Measurements from ENCODE around the gene DNAH12. TPM values are rescaled to one million over a fixed set of nuclear protein-coding genes. Genes with fewer than 3 reads are reported as not detected.
"Not testable (repeated sequence)": the region's sequence is repeated elsewhere in the genome, so short reads cannot be mapped to it uniquely, and the experiment has no call there.

The DNAH12 gene
- total RNA-seq, 1 experiment from 2014 or later = not detected

GRCh38 chr3:57497904-57498303 is 46.2 kb downstream of the DNAH12 start:
- no peak for DNase-seq (ENCODE audit: low read depth in 1 of 2, low spot score in 2 of 2)
- Histone ChIP-seq H3K27me3 (replicated peaks) (no peaks in the 10 kb centered on the region), H3K9me3 (replicated peaks) (no peaks in the 10 kb centered on the region), H3K4me1 (replicated peaks) (no peaks in the 10 kb centered on the region), H3K4me3 (no peak overlapping the region), H3K36me3 (no peaks in the 10 kb centered on the region), H3K27ac (no peak overlapping the region)

GRCh38 chr3:57484563-57484962 is 59.6 kb downstream of the DNAH12 start:
- DNase-seq (ENCODE audit: low read depth in 1 of 2, low spot score in 2 of 2) = peak in 1 of 2 experiments; percentile 56
- no peaks in the 10 kb centered on the region for H3K36me3 ChIP-seq
- no peak overlapping the region for H3K27ac ChIP-seq
- H3K9me3 ChIP-seq (replicated peaks) = no peaks in the 10 kb centered on the region
- H3K27me3 ChIP-seq (replicated peaks) = no peaks in the 10 kb centered on the region
- no peak overlapping the region for H3K4me3 ChIP-seq
- peaks cover 3% of the 10 kb centered on the region for H3K4me1 ChIP-seq (replicated peaks)

- not testable (repeated sequence) for H3K4me1 ChIP-seq (replicated peaks); DNase-seq (ENCODE audit: low read depth in 1 of 2, low spot score in 2 of 2); H3K9me3 ChIP-seq (replicated peaks); H3K27ac ChIP-seq; H3K4me3 ChIP-seq; H3K27me3 ChIP-seq (replicated peaks); H3K36me3 ChIP-seq
These were observed 67.0 kb downstream of the DNAH12 start for GRCh38 chr3:57477193-57477592.

GRCh38 chr3:57464801-57465200 is 79.3 kb downstream of the DNAH12 start:
- Histone ChIP-seq H3K27ac (no peak overlapping the region), H3K36me3 (no peaks in the 10 kb centered on the region), H3K4me3 (no peak overlapping the region), H3K9me3 (replicated peaks) (no peaks in the 10 kb centered on the region), H3K4me1 (replicated peaks) (no peaks in the 10 kb centered on the region), H3K27me3 (replicated peaks) (peaks cover 5% of the 10 kb centered on the region; the same call in 1 of the 2 replicates)
- no peak for DNase-seq (ENCODE audit: low read depth in 1 of 2, low spot score in 2 of 2)

- H3K36me3 ChIP-seq = no peaks in the 10 kb centered on the region
- no peak for DNase-seq (ENCODE audit: low read depth in 1 of 2, low spot score in 2 of 2)
These were observed 80.1 kb downstream of the DNAH12 start for GRCh38 chr3:57464011-57464410.

GRCh38 chr3:57451150-57451846 is 92.8 kb downstream of the DNAH12 start:
- DNase-seq (ENCODE audit: low read depth in 1 of 2, low spot score in 2 of 2) = no peak
- peak overlapping the region; percentile 69 for H3K27ac ChIP-seq
- peaks cover 2% of the 10 kb centered on the region; the same call in 1 of the 2 replicates for H3K27me3 ChIP-seq (replicated peaks)
- H3K9me3 ChIP-seq (replicated peaks) = no peaks in the 10 kb centered on the region
- H3K4me3 ChIP-seq = no peak overlapping the region
- no peaks in the 10 kb centered on the region for H3K36me3 ChIP-seq
- peaks cover 16% of the 10 kb centered on the region for H3K4me1 ChIP-seq (replicated peaks)

More at GRCh38 chr3:57464011-57464410, 80.1 kb downstream of the DNAH12 start:
- H3K4me3 ChIP-seq = no peak overlapping the region
- H3K27me3 ChIP-seq (replicated peaks) = peaks cover 5% of the 10 kb centered on the region
- H3K9me3 ChIP-seq (replicated peaks) = no peaks in the 10 kb centered on the region
- H3K27ac ChIP-seq = no peak overlapping the region
- no peaks in the 10 kb centered on the region for H3K4me1 ChIP-seq (replicated peaks)

GRCh38 chr3:57449276-57449847 is 94.8 kb downstream of the DNAH12 start:
- peaks cover 16% of the 10 kb centered on the region for H3K4me1 ChIP-seq (replicated peaks)
- not testable (repeated sequence) for H3K27ac ChIP-seq; DNase-seq (ENCODE audit: low read depth in 1 of 2, low spot score in 2 of 2); H3K27me3 ChIP-seq (replicated peaks); H3K9me3 ChIP-seq (replicated peaks); H3K4me3 ChIP-seq; H3K36me3 ChIP-seq

- not testable (repeated sequence) for DNase-seq (ENCODE audit: low read depth in 1 of 2, low spot score in 2 of 2); H3K27ac ChIP-seq; H3K9me3 ChIP-seq (replicated peaks); H3K36me3 ChIP-seq; H3K4me3 ChIP-seq; H3K27me3 ChIP-seq (replicated peaks)
- peaks cover 16% of the 10 kb centered on the region for H3K4me1 ChIP-seq (replicated peaks)
These were observed 95.7 kb downstream of the DNAH12 start for GRCh38 chr3:57448489-57448888.

GRCh38 chr3:57446318-57446841 is 97.8 kb downstream of the DNAH12 start:
- no peak for DNase-seq (ENCODE audit: low read depth in 1 of 2, low spot score in 2 of 2)
- H3K4me1 ChIP-seq (replicated peaks) = peaks cover 13% of the 10 kb centered on the region
- H3K9me3 ChIP-seq (replicated peaks) = no peaks in the 10 kb centered on the region
- H3K36me3 ChIP-seq = no peaks in the 10 kb centered on the region
- no peaks in the 10 kb centered on the region for H3K27me3 ChIP-seq (replicated peaks)
- H3K4me3 ChIP-seq = no peak overlapping the region
- no peak overlapping the region for H3K27ac ChIP-seq

GRCh38 chr3:57444469-57444868 is 99.7 kb downstream of the DNAH12 start:
- no peaks in the 10 kb centered on the region; the same call in 1 of the 2 replicates for H3K4me1 ChIP-seq (replicated peaks)
- DNase-seq (ENCODE audit: low read depth in 1 of 2, low spot score in 2 of 2) = no peak
- no peaks in the 10 kb centered on the region for H3K27me3 ChIP-seq (replicated peaks)
- H3K27ac ChIP-seq = no peak overlapping the region
- no peaks in the 10 kb centered on the region for H3K9me3 ChIP-seq (replicated peaks)
- no peak overlapping the region for H3K4me3 ChIP-seq
- no peaks in the 10 kb centered on the region for H3K36me3 ChIP-seq

GRCh38 chr3:57440144-57440543 is 104.0 kb downstream of the DNAH12 start:
- not testable (repeated sequence) for DNase-seq (ENCODE audit: low read depth in 1 of 2, low spot score in 2 of 2); H3K4me1 ChIP-seq (replicated peaks); H3K36me3 ChIP-seq; H3K27me3 ChIP-seq (replicated peaks); H3K9me3 ChIP-seq (replicated peaks); H3K4me3 ChIP-seq; H3K27ac ChIP-seq

GRCh38 chr3:57438460-57438859 is 105.7 kb downstream of the DNAH12 start:
- not testable (repeated sequence) for DNase-seq (ENCODE audit: low read depth in 1 of 2, low spot score in 2 of 2); H3K4me3 ChIP-seq; H3K27me3 ChIP-seq (replicated peaks); H3K4me1 ChIP-seq (replicated peaks); H3K9me3 ChIP-seq (replicated peaks); H3K36me3 ChIP-seq; H3K27ac ChIP-seq

- no peak overlapping the region for H3K4me3 ChIP-seq
- no peak for DNase-seq (ENCODE audit: low read depth in 1 of 2, low spot score in 2 of 2)
- H3K36me3 ChIP-seq = no peaks in the 10 kb centered on the region
- no peak overlapping the region for H3K27ac ChIP-seq
- no peaks in the 10 kb centered on the region for H3K9me3 ChIP-seq (replicated peaks)
- no peaks in the 10 kb centered on the region for H3K4me1 ChIP-seq (replicated peaks)
- H3K27me3 ChIP-seq (replicated peaks) = no peaks in the 10 kb centered on the region
These were observed 107.9 kb downstream of the DNAH12 start for GRCh38 chr3:57436195-57436761.

- H3K27me3 ChIP-seq (replicated peaks) = no peaks in the 10 kb centered on the region
- no peaks in the 10 kb centered on the region for H3K4me1 ChIP-seq (replicated peaks)
- no peak overlapping the region for H3K27ac ChIP-seq
- no peaks in the 10 kb centered on the region for H3K9me3 ChIP-seq (replicated peaks)
- DNase-seq (ENCODE audit: low read depth in 1 of 2, low spot score in 2 of 2) = no peak
- no peak overlapping the region for H3K4me3 ChIP-seq
- H3K36me3 ChIP-seq = no peaks in the 10 kb centered on the region
These were observed 110.1 kb downstream of the DNAH12 start for GRCh38 chr3:57434041-57434440.

All from SJSA1 (cell line).